ENCODE measurements around the gene LRRC2. TPM values are rescaled to one million over a fixed set of nuclear protein-coding genes. Genes with fewer than 3 reads are reported as not detected.
A peak's percentile ranks its signal among the peaks of the same experiment; 100 is the strongest.
"Not testable (repeated sequence)": the region's sequence is repeated elsewhere in the genome, so short reads cannot be mapped to it uniquely, and the experiment has no call there.

LRRC2 gene
- total and polyA plus RNA-seq, 5 experiments from 2014 or later, result 0.26 to 0.33 TPM; not detected in 3

GRCh38 chr3:46559091-46559704 lies 6.9 kb downstream of the LRRC2 start:
- Mint-ChIP-seq H3K9me3 (peaks cover 0 to 2% (median 0%) of the 10 kb centered on the region in 9 donors), H3K36me3 (no peaks in the 10 kb centered on the region), H3K27me3 (peaks cover 2 to 25% (median 13%) of the 10 kb centered on the region in 5 donors), H3K4me3 (peak overlapping the region in 8 of 10 donors; percentile 73 to 87 (median 82)), H3K4me1 (peaks cover 8 to 15% (median 13%) of the 10 kb centered on the region in 4 donors), H3K27ac (peak overlapping the region in 3 of 10 donors; percentile 54 to 70 (median 64))
- DNase-seq (no peak), ATAC-seq (no peak)
- POLR2A ChIA-PET, result interaction anchor here (1.9 to 2.1 kb wide), 2 partner anchors 21 to 71 kb away, joined by 9 to 20 read pairs; no protein-coding TSS in a partner anchor

- DNase-seq (peak; percentile 45 to 88 (median 70)), ATAC-seq (peak; percentile 98 to 99)
- Mint-ChIP-seq H3K4me3 (peak overlapping the region; percentile 73 to 87 (median 81)), H3K36me3 (no peaks in the 10 kb centered on the region), H3K27ac (peak overlapping the region; percentile 6 to 80 (median 59)), H3K9me3 (peaks cover 0 to 2% (median 0%) of the 10 kb centered on the region in 9 donors), H3K27me3 (peaks cover 2 to 17% (median 8%) of the 10 kb centered on the region in 5 donors), H3K4me1 (peaks cover 8 to 15% (median 13%) of the 10 kb centered on the region in 4 donors)
- POLR2A ChIA-PET, result interaction anchor here (1.9 to 2.1 kb wide), 2 partner anchors 20 to 70 kb away, joined by 9 to 20 read pairs; no protein-coding TSS in a partner anchor
Observed at GRCh38 chr3:46558184-46559043, 7.7 kb downstream of the LRRC2 start.

DNA sequence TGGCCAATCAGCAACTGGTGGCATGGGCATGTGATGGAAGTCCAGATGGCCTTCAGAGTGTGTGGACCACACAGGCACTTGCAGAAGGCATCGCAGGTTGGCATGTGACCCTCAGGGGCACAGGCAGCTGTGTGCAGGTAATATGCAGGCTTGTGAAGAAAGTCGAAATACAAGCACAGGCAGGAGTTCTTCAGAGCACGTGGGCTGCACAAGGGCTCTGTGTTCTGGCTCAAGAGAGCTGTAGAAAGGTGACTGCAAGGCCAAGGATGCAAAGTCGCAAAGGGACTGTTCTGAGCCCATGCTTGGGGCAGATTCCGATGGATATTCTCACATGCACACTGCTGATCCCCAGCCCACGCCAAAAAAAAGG lies 8.3 kb downstream of the LRRC2 start:
- POLR2A ChIA-PET, result interaction anchor here (1.9 to 2.1 kb wide), 2 partner anchors 19 to 69 kb away, joined by 9 to 20 read pairs; no protein-coding TSS in a partner anchor
- peak overlapping the region in 4 of 10 donors; percentile 19 to 70 (median 50) for H3K27ac Mint-ChIP-seq

GRCh38 chr3:46553154-46553553 lies 12.9 kb downstream of the LRRC2 start:
- peaks cover 0 to 2% (median 2%) of the 10 kb centered on the region in 5 donors for H3K27me3 Mint-ChIP-seq
- DNase-seq (no peak), ATAC-seq (no peak)
- H3K4me3 Mint-ChIP-seq, result no peak overlapping the region
- H3K27ac Mint-ChIP-seq, result peak overlapping the region in 1 of 10 donors; percentile 49
- H3K36me3 Mint-ChIP-seq, result no peaks in the 10 kb centered on the region
- POLR2A ChIA-PET, result no interaction called here
- peaks cover 0 to 2% (median 0%) of the 10 kb centered on the region in 9 donors for H3K9me3 Mint-ChIP-seq
- peaks cover 3 to 12% (median 10%) of the 10 kb centered on the region in 4 donors for H3K4me1 Mint-ChIP-seq

More for the DNA sequence above, 8.3 kb downstream of the LRRC2 start:
- Mint-ChIP-seq H3K9me3 (peaks cover 0 to 2% (median 0%) of the 10 kb centered on the region in 9 donors), H3K36me3 (no peaks in the 10 kb centered on the region), H3K4me3 (no peak overlapping the region), H3K27me3 (peaks cover 2 to 11% (median 5%) of the 10 kb centered on the region in 5 donors), H3K4me1 (peaks cover 8 to 15% (median 13%) of the 10 kb centered on the region in 4 donors)
- ATAC-seq, result peak in 1 of 2 donors; percentile 7
- DNase-seq, result no peak

DNA sequence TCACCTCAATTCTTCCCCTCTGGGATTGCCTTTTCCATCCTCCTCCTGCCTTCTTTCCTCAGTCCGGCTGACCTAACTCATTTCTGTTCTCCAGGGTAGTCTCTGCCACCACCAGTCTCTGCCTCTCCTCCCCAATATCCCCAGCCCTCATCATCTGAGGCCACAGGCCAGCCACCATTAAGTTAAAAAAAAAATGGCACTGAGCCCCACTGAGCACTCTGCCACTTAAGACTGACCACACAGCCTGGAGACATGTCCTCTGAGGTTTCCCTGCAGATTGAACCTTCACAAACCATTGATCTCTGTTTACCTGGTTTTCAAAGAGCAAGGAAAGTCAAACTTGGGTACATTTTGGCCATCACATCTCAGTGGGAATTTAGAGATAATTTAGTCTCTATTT lies 13.6 kb downstream of the LRRC2 start:
- peaks cover 0 to 8% (median 5%) of the 10 kb centered on the region in 4 donors for H3K4me1 Mint-ChIP-seq
- peaks cover 0 to 2% (median 0%) of the 10 kb centered on the region in 9 donors for H3K9me3 Mint-ChIP-seq
- POLR2A ChIA-PET, result no interaction called here
- DNase-seq, result no peak
- peaks cover 0 to 2% (median 2%) of the 10 kb centered on the region in 5 donors for H3K27me3 Mint-ChIP-seq
- H3K36me3 Mint-ChIP-seq, result no peaks in the 10 kb centered on the region
- no peak for ATAC-seq
- H3K4me3 Mint-ChIP-seq, result peak overlapping the region in 1 of 10 donors; percentile 2
- H3K27ac Mint-ChIP-seq, result no peak overlapping the region

- DNase-seq (no peak), ATAC-seq (no peak)
- no peak overlapping the region for H3K4me3 Mint-ChIP-seq
- H3K4me1 Mint-ChIP-seq, result peaks cover 0 to 12% (median 7%) of the 10 kb centered on the region in 4 donors
- peaks cover 0 to 2% (median 0%) of the 10 kb centered on the region in 9 donors for H3K9me3 Mint-ChIP-seq
- H3K27me3 Mint-ChIP-seq, result peaks cover 0 to 2% (median 0%) of the 10 kb centered on the region in 5 donors
- H3K36me3 Mint-ChIP-seq, result no peaks in the 10 kb centered on the region
- H3K27ac Mint-ChIP-seq, result no peak overlapping the region
- POLR2A ChIA-PET, result interaction anchor here (0.6 kb wide), 2 partner anchors 135 to 338 kb away, joined by 4 to 5 read pairs; no protein-coding TSS in a partner anchor
Observed at GRCh38 chr3:46551615-46552014, 14.5 kb downstream of the LRRC2 start.

- no peaks in the 10 kb centered on the region for H3K9me3 Mint-ChIP-seq
Observed at GRCh38 chr3:46549989-46550388, 16.1 kb downstream of the LRRC2 start.

DNA sequence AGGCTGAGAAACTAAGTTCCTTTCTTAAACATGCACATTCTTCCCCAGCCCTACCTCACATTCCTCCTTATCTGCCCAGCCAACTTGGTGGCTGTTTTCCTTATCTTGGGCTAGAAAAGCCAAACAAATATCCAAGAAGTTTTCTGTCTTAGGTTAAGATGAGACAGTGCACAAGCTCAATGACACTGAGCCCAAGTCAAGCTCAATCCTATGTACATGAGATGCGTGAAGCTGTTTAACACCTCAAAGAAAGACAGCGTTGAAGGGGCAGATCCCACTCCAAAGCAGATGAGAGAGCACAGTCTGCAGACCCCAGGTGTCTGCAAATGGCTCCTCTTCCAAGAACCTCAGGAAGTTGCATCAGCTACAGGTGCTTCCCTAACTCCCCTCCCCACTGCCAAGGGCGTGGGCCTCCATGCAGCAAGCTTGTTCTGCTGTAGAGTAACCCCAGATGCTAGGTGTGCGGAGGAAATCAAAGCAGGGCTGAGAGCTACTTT lies 16.6 kb downstream of the LRRC2 start:
- H3K36me3 Mint-ChIP-seq, result no peaks in the 10 kb centered on the region
- peaks cover 0 to 2% (median 0%) of the 10 kb centered on the region in 5 donors for H3K27me3 Mint-ChIP-seq
- ATAC-seq, result no peak
- no peak overlapping the region for H3K4me3 Mint-ChIP-seq
- POLR2A ChIA-PET, result interaction anchor here (1.0 kb wide), 1 partner anchor 11 kb away, joined by 3 read pairs; no protein-coding TSS in a partner anchor
- no peak for DNase-seq
- H3K9me3 Mint-ChIP-seq, result no peaks in the 10 kb centered on the region
- no peak overlapping the region for H3K27ac Mint-ChIP-seq
- peaks cover 3 to 27% (median 18%) of the 10 kb centered on the region in 4 donors for H3K4me1 Mint-ChIP-seq

More at GRCh38 chr3:46549989-46550388, 16.1 kb downstream of the LRRC2 start:
- H3K27ac Mint-ChIP-seq, result no peak overlapping the region
- ATAC-seq (no peak), DNase-seq (no peak)
- H3K4me1 Mint-ChIP-seq, result peaks cover 3 to 27% (median 18%) of the 10 kb centered on the region in 4 donors
- H3K36me3 Mint-ChIP-seq, result no peaks in the 10 kb centered on the region
- POLR2A ChIA-PET, result interaction anchor here (0.6 to 1.0 kb wide), 2 partner anchors 11 to 81 kb away, joined by 3 read pairs; no protein-coding TSS in a partner anchor
- peaks cover 0 to 2% (median 0%) of the 10 kb centered on the region in 5 donors for H3K27me3 Mint-ChIP-seq
- no peak overlapping the region for H3K4me3 Mint-ChIP-seq

- H3K4me1 Mint-ChIP-seq, result peaks cover 3 to 27% (median 18%) of the 10 kb centered on the region in 4 donors
- H3K27me3 Mint-ChIP-seq, H3K4me3 Mint-ChIP-seq, DNase-seq, POLR2A ChIA-PET, ATAC-seq, H3K27ac Mint-ChIP-seq, H3K36me3 Mint-ChIP-seq, H3K9me3 Mint-ChIP-seq: not testable (repeated sequence)
Observed at GRCh38 chr3:46548611-46549010, 17.5 kb downstream of the LRRC2 start.

GRCh38 chr3:46546896-46547440 lies 19.1 kb downstream of the LRRC2 start:
- H3K4me3 Mint-ChIP-seq, result no peak overlapping the region
- no peaks in the 10 kb centered on the region for H3K9me3 Mint-ChIP-seq
- no peak for ATAC-seq
- POLR2A ChIA-PET, result interaction anchor here (0.6 to 0.9 kb wide), 2 partner anchors 9 kb away, joined by 3 read pairs; no protein-coding TSS in a partner anchor
- H3K4me1 Mint-ChIP-seq, result peaks cover 3 to 34% (median 23%) of the 10 kb centered on the region in 4 donors
- peak overlapping the region in 2 of 10 donors; percentile 2 to 5 for H3K27ac Mint-ChIP-seq
- no peaks in the 10 kb centered on the region for H3K27me3 Mint-ChIP-seq
- H3K36me3 Mint-ChIP-seq, result no peaks in the 10 kb centered on the region
- DNase-seq, result no peak

DNA sequence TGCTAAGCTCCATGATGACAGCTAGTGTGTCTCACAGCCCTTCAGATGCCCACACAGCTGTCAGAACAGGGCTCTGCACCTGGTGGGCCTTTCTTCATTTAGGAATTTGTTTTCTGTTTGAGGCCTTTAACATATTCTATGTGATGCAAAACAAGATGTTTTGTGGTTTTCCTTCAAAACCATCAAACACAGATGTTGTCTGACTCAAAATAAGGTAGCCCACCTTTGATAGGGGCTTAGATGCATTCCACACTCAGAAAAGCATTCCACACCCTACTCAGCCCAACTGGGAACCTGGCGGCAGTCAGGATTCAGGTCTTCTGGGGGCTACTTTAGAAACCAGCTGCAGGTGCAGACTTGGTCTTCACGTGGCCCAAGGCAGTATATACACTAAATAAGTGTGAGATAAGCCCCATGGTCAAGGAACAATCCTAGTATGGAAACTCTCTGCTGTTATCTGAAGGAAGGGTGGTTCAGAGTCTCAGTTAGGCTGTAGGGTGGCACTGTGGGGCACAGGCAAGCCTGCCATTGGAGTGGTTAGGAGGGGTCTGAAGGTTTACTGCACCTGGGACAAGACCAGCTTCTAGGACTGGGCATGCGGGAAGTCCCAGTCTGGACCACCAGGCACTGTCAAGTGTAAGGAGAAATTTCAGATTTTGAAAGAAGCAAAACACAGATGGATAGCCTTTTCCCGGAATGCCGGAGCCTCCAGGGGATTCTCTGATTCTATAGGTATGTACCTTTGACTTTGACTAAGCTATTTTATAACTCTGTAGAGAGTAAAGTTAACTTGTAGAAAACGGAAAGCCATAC lies 20.1 kb downstream of the LRRC2 start:
- peak in 1 of 2 donors; percentile 44 for ATAC-seq
- H3K27me3 Mint-ChIP-seq, result no peaks in the 10 kb centered on the region
- H3K4me1 Mint-ChIP-seq, result peaks cover 3 to 38% (median 26%) of the 10 kb centered on the region in 4 donors
- no peaks in the 10 kb centered on the region for H3K36me3 Mint-ChIP-seq
- POLR2A ChIA-PET, result interaction anchor here (0.6 to 0.7 kb wide), 4 partner anchors 57 to 1543 kb away, joined by 3 to 6 read pairs (median 3); no protein-coding TSS in a partner anchor
- H3K27ac Mint-ChIP-seq, result peak overlapping the region in 4 of 10 donors; percentile 16 to 60 (median 30)
- H3K9me3 Mint-ChIP-seq, result no peaks in the 10 kb centered on the region
- no peak for DNase-seq
- H3K4me3 Mint-ChIP-seq, result no peak overlapping the region
